HG03558 (cell line): ENCODE data around the gene ISY1.
"Not testable (repeated sequence)": the region's sequence is repeated elsewhere in the genome, so short reads cannot be mapped to it uniquely, and the experiment has no call there.

Source experiments
- ATAC-seq: cut with Tn5 transposase; IDR thresholded peaks from one replicate; pipeline ENCODE4 v1.9.1; 2021; ENCODE audit warnings: moderate number of reproducible peaks; ENCODE audit not compliant: unreplicated experiment; ENCODE audit errors: extremely low read depth

The ISY1 gene

GRCh38 chr3:129173206-129173605 lies 12.3 kb upstream of the ISY1 start:
- ATAC-seq = no peak

- ATAC-seq = no peak
These were observed 5.9 kb upstream of the ISY1 start for GRCh38 chr3:129166579-129167332.

- ATAC-seq = not testable (repeated sequence)
These were observed 4.7 kb upstream of the ISY1 start for GRCh38 chr3:129165594-129165993.

- no peak for ATAC-seq
These were observed 3.6 kb upstream of the ISY1 start for GRCh38 chr3:129164500-129164899.

- ATAC-seq = no peak
These were observed 2.1 kb upstream of the ISY1 start for GRCh38 chr3:129162729-129163579.

GRCh38 chr3:129161860-129162271 lies 1.0 kb upstream of the ISY1 start:
- no peak for ATAC-seq

GRCh38 chr3:129144786-129145185 lies 16.1 kb downstream of the ISY1 start:
- no peak for ATAC-seq

GRCh38 chr3:129141011-129141410 lies 19.9 kb downstream of the ISY1 start:
- ATAC-seq = not testable (repeated sequence)

GRCh38 chr3:129139911-129140310 lies 21.0 kb downstream of the ISY1 start:
- no peak for ATAC-seq

- not testable (repeated sequence) for ATAC-seq
These were observed 24.6 kb downstream of the ISY1 start for GRCh38 chr3:129136275-129136674.

- ATAC-seq = no peak
These were observed 28.6 kb downstream of the ISY1 start for GRCh38 chr3:129132097-129132866.

GRCh38 chr3:129131465-129132088 lies 29.3 kb downstream of the ISY1 start:
- no peak for ATAC-seq

- ATAC-seq = no peak
These were observed 30.5 kb downstream of the ISY1 start for GRCh38 chr3:129130291-129130813.

GRCh38 chr3:129128357-129129155 lies 32.3 kb downstream of the ISY1 start:
- no peak for ATAC-seq

GRCh38 chr3:129126726-129127280 lies 34.1 kb downstream of the ISY1 start:
- no peak for ATAC-seq

- ATAC-seq = no peak
These were observed 37.4 kb downstream of the ISY1 start for GRCh38 chr3:129123314-129124060.

- ATAC-seq = no peak
These were observed 38.4 kb downstream of the ISY1 start for GRCh38 chr3:129122412-129123011.
